ENCODE results near the gene SLC25A22.

DNA sequence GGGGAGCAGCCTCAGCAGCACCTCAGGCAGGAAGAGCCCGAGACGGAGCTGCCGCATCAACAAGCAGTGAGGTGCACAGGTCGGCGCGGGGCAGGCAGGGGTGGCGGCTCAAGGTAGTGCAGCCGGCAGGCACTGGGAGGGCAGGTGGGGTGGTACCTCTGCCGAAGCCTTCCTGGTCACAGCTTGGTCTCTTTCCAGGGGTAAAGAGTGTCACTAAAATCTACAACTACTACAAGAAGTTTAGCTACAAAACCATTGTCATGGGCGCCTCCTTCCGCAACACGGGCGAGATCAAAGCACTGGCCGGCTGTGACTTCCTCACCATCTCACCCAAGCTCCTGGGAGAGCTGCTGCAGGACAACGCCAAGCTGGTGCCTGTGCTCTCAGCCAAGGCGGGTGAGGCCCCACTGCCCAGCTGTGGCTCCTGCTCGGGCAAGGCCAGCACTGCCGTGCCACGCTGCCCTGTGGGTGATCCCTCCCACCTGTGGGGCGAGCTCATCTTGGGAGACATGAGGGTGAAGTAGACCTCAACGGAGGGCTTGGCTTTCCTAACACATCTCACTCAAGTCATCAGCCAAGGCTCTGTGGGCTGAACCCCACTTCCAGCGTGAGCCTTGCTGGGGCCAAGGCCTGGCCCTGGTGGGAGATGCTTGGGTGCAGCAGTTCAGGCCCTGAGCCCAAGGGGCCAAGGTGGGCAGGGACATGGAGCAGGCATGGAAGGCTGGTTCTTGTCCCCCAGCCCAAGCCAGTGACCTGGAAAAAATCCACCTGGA is 34.3 kb downstream of the SLC25A22 start:
- TF ChIP-seq, protein P1, sequence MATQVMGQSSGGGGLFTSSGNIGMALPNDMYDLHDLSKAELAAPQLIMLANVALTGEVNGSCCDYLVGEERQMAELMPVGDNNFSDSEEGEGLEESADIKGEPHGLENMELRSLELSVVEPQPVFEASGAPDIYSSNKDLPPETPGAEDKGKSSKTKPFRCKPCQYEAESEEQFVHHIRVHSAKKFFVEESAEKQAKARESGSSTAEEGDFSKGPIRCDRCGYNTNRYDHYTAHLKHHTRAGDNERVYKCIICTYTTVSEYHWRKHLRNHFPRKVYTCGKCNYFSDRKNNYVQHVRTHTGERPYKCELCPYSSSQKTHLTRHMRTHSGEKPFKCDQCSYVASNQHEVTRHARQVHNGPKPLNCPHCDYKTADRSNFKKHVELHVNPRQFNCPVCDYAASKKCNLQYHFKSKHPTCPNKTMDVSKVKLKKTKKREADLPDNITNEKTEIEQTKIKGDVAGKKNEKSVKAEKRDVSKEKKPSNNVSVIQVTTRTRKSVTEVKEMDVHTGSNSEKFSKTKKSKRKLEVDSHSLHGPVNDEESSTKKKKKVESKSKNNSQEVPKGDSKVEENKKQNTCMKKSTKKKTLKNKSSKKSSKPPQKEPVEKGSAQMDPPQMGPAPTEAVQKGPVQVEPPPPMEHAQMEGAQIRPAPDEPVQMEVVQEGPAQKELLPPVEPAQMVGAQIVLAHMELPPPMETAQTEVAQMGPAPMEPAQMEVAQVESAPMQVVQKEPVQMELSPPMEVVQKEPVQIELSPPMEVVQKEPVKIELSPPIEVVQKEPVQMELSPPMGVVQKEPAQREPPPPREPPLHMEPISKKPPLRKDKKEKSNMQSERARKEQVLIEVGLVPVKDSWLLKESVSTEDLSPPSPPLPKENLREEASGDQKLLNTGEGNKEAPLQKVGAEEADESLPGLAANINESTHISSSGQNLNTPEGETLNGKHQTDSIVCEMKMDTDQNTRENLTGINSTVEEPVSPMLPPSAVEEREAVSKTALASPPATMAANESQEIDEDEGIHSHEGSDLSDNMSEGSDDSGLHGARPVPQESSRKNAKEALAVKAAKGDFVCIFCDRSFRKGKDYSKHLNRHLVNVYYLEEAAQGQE (IDR thresholded peaks at IDR 0.05; ENCODE audit: insufficient read depth in 1 of 2, low read depth in 2 of 2, low read length in 2 of 2), result no peak
- TF ChIP-seq TAF1 (IDR thresholded peaks at IDR 0.05; ENCODE audit: borderline replicate concordance, insufficient read depth, low read length) (no peak), FOXP2 (optimal IDR thresholded peaks at IDR 0.05; ENCODE audit: borderline replicate concordance, extremely low read depth, extremely low read length, insufficient read depth) (no peak), POLR2AphosphoS5 (IDR thresholded peaks at IDR 0.05; ENCODE audit: low read depth, low read length) (peak; percentile 2; the same call in 1 of the 2 replicates), SIN3A (IDR thresholded peaks at IDR 0.05; ENCODE audit: borderline replicate concordance, insufficient read depth, low read length) (no peak)
